ENCODE results near the gene SLC8A3.

SLC8A3 gene

DNA sequence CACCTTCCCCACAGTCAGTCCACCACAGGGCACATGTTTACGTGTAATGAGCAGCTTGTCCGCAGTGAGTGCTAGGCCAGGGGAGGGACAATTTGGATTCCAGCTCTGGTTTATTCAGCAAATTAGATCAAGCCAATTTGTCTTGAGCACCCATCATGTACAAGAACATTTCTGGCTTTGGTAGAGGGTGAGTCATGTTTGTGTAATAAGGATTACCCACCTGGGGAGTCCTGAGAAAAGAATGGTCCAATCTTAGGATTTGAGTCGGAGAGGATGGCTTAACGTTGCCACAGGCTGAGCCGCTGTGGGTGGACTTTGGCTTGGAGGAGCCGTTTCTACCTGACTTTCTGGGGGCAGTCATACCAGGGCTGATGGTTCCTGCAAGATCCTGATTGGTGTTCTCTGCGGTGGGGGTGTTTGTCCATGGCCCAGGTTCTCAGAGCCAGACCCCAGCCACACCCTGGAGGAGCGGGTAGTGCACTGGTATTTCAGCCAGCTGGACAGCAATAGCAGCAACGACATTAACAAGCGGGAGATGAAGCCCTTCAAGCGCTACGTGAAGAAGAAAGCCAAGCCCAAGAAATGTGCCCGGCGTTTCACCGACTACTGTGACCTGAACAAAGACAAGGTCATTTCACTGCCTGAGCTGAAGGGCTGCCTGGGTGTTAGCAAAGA, 165.8 kb downstream of the SLC8A3 start:
- no peak for DNase-seq

DNA sequence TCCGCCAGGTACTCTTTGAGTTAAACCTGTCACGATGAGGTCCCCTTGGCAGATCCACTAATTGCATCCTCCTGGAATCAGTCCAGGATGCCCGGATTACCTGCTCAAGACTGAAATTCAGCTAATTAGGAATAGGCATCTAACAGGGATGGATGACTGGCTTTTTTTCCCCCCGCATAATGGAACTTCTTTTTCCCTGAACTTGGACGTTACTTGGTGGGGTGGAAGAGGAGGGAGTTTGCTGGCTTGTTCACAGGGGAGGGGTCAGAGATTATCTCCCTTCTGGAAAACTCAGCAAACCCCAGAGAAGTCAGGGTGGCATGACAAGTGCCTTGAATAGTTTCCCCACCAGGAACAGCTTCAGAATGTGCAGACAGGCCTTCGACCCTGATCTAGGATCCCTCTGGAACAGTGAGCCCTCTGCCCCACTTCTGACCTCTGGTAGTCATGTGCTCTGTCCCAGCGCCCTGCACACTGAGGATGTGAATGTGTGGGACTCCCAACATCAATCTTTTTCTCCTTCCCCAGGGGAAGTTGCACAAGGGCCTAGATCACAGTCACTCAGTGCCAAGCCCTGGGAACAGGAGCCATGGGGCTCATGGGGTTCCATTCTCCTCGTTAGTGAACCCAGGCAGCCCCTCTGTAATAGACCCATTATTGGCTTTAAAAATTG, 167.1 kb downstream of the SLC8A3 start:
- DNase-seq: no peak

DNA sequence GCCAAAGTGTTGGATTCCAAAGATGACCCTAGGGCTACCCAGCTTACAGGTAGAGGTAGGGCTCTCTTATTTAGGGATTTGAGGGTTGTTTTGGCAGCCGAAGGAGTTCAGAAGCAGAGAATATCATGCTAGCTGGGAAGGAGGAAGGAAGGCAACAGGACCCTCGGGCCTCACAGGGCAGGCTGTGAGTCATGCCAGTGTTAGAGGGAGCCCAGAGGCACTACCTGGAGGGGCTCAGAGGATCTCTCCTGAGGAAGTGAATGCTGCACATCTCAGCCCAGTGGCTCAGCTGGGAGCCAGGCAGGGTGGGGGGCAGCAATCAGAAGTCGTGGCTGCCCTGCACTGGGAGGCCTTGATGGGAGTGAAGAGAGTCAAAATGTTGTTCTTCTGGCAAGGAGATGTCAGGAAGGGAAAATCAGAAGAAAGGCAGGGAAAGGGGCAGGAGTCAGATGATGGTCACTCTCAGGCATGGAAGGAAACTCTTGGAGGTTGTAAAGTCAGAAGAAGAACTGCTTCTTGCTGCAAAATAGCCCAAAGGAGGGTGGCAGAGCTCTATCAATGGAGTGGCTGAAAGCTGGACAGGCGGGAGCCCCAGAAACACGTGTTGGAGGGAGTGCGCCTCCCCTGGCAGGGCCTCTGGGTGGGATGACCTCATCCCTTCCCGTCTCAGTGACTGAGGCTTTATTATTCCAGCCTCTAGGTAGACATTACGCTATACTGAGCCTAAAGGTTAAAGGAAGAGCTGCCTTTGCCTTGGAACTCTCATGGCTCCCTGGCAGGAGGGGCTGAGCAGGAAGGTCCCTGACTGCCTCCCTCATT, 168.2 kb downstream of the SLC8A3 start:
- DNase-seq: no peak

DNA sequence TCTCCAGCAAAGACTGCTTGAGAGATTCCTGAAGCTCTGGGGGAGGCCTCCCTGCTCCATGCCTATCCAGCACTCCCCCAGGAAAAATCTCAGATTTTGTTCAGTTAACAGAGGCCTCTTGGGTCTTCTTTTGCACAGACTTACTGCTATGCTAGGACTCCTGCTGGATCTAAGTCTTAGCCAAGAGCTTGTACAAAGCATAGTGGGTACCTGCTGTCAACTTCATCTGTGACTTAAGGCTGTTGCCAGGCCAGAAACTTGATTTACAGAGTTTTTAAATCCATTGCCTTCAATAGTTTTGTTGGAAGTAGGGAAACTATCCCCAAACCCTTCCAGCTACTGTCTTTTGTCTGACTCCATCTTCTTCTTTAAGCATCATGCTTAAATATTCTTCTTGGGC, 169.1 kb downstream of the SLC8A3 start:
- no peak for DNase-seq

DNA sequence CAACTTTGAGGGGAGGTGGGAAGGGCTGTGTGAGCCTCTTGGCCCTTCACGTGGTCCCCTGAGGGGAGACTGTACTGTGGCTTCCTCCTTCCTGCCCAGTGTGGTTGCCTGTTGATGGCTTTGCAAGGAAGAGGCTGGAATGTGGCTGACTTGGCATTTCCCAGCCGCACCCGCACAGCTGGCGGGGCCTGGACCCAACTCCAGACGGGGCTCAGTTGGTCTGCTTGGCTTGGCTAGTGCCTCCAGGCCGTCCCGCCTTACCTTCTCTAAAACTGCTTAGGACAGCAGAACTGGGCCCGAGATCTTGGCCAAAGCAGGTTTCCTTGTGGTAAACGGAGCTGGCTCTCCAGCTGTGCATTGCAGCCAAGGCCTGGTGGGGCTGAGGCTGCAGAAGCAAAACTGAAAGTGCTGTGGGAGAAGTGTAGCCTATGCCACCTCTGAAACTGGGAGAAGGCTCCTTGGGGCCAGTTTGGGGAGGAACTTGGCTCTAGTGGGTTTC, 170.0 kb downstream of the SLC8A3 start:
- DNase-seq: no peak

DNA sequence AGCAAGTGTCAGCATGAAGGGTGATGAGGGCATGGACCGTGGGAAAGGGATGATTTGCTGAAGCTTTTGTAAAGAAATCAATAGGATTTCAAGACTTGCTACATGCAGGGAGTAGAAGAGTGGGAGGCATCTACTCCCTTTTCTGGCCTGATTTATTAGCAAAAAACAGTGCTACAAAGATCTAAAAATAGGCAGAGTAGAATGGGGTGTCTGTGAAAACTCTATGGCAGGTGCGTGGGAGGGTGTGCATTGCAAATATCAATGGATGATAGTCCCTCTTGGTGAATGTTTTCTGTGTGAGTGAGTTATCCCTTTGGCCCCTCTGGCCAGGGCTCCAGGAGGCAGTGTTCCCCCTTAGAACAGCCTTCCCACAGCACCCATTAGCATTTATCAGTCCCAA, 170.5 kb downstream of the SLC8A3 start:
- no peak for DNase-seq

DNA sequence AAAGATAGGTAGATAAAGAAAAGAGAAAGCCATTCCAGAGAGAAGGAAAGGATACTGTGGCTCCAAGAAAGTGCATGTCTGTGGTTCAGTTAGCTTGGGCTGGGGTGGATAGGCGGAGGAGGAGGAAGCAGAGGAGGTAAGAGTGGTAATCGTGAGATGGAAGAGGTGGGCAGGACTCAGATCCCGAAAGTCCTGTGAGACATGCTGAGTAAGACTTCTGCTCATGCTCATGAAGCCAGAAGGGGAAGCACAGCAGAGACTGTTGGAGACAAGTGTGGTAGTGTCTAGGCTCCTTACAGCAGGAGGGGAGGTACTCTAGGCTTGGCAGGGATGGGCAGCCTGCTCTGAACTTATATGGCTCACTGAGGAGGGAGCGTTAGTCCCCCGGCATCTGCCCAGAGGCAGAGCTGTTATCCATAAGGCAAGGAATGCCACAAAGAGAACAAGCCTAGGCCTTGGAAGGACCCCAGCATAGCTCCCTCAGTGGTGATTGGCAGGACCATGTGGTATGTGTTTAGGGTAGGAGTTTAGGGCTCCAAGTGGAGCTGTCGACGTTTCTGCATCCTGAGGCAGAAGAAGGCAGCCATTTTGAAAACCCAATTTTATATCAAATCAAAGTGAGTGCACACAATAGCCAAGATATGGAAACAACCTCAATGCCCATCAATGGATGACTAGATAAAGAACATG, 174.2 kb downstream of the SLC8A3 start:
- DNase-seq: no peak

DNA sequence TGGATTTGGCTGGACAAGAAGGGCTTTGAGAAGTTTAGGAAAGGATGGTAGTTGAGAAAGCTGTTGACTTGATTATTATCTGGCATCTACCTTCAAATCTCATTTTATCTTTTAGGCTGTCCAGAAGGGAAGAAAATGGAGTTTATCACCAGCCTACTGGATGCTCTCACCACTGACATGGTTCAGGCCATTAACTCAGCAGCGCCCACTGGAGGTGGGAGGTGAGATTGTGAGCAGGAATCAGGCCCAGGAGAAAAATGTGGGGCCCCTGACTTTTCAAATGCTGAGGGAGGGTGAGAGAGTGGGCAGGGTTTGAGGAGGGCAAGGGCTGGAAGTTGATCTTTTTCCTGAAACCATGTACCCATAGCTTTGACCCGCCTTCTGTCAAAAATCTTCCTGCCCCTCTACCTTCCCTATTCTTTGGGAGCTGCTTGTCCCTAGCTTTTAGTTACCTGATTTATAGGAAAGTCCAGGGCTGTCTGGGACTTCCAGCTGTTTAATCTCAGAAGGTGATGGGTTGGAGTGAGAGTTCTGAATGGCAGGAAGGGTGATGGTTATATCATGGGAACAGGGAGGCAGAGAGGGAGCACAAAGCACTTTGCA, 175.4 kb downstream of the SLC8A3 start:
- no peak for DNase-seq

DNA sequence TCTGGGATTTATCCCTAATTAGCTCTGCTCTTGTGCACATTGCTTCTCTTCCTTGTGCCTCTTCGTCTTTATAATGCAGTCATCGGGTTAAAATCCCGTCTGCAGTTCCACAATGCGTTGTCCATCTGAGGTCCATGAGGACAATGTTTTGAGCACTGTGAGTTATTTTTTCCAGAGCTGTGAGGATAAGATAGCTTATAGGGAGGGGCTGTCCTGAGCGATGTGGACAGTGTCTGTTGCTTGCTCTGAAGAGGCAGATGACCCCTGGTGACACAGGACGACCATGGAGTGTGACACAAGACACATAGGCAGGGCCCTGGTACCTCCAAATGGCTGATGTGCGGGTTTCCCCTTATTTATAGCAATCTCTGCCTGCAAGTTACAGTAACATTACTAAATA, 177.0 kb downstream of the SLC8A3 start:
- DNase-seq: no peak

DNA sequence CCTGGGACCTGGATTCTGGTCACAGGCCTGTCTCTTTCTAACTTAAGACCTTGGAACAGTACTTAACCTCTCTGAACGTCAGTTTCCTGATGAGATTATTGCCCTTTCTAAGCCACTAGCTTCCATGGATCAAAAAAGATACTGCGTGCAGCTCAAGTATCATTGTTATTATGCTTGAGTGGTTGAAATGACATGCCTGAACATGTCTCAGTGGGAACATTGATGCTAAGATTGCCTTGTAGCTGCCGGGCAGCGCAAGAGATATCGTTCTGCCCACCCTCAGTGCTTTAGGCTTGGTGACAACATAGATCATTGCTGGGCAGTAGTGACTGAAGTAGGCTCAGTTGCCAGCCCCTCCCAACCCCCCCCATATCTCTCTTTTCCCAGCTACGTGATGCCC, 177.7 kb downstream of the SLC8A3 start:
- no peak for DNase-seq

DNA sequence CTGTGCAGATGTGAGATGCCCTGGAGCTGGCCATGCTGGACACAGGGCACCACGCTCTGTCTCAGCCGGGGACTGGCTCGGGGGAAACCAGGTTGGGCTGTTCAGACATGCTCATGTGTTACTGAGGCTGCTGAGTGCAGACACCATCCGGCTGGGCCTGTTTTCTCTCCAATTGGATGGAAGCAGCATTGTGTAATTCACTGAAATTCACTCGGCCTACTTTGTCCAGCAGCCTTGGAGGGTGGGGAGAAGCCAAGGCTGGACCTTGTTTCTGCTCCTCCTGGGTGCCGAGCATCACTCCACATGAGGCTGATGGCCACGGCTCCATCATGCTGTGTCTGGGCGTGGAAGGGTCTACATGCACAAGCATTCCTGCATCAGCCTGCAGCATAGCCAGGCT, 178.8 kb downstream of the SLC8A3 start:
- DNase-seq: no peak

DNA sequence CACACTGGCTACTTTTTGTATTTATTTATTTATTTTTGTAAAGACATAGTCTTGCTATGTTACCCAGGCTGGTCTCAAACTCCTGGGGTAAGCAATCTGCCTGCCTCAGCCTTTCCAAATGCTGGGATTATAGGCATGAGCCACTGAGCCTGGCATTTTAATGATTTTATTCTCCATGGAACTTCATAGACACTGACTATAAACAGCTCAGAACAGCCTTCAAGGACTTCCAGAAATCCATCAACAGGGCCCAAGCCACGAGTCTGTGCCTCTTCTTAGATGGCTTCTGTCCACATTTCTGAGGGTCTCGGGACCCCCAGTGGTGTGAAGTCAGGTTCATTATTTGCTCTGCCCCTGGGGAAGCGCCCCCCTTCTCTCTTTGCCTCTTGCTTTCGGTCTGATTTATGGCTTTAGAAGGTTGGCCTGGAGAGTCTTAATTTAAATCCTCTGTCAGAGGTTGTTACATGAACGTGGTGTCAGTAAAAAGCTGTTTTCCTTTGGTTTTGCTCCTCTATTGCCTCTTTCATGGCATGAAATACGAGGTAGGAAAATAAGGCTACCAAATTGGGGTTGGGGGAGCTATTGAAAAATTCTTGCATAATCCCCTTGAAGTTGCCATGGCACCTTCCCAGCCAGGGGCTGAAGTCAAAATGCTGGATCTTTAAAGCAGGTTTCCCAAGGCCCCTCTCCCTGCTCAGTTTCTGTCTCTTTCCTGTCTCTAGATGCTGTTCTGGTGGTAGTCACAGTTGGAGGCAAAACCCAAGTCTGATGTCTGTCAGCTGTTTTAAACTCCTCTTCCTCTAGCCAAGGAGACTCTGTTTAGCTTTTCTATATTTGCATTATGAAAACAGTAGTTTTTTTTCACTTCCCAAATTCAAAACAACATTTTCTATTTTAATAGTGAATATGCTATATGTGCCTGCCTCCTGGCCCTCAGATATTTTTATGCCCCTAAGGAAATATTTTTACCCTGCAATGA, 180.2 kb downstream of the SLC8A3 start:
- DNase-seq: no peak

DNA sequence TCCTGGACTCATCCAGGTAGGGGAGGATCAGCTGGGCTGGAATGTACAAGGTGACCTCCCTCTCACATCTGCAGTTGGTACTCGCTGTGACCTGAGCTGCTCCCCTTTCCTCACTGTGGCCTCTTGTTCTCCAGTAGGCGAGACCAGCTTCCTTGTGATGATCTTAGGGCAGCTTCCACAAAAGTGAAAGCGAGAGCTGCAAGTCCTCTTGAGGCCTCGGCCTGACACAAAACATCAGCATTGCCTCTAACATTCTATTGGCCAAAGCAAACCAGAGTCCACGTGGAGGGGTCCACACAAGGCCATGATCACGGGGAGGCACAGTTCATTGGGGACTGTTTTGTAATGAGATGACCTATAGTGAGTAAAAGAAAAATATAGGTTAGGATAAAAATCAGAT, 182.1 kb downstream of the SLC8A3 start:
- DNase-seq: no peak

DNA sequence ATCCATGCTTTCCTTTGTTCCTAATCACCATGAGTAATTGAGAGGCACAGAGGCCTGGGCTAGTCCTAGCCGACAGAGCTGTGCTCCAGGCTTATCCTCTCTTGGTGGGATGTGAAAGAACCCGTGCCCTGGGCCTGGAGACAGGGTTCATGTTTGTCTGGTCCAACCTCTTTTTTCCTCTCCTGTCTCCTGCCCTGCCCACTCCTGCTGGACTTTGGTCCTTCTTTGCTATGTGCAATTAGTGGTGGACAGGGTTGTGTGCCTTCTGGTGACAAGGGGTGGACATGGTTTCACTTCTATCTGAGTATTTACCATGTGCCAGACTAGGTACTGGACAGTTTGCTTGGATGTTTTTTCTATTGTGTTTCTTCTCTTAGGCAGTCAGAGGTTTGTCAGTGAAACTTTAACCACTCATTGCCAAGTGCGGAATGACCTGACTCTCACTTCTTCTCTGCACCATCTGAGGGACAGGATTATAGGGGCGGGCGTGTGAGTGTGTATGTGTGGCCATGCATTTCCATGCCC, 183.4 kb downstream of the SLC8A3 start:
- DNase-seq: no peak

DNA sequence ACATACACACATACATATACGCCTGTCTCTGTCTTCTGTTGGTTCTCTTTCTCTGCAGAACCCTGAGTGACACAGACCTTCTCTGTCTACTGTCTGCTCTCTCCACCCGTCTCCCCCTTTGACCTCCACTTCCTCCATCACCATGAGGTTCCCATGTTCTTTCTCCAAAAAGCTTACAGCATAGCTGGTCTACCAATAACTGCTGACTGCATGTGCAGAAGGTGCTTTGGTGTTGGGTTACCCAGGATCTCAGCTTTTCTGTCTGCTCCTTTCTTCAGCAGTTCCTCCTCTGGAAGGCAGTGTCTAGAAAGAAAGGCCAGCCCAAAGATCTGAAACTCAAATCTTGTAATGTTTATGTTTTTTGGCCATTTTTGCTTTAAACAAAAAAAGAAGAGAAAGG, 184.0 kb downstream of the SLC8A3 start:
- no peak for DNase-seq

DNA sequence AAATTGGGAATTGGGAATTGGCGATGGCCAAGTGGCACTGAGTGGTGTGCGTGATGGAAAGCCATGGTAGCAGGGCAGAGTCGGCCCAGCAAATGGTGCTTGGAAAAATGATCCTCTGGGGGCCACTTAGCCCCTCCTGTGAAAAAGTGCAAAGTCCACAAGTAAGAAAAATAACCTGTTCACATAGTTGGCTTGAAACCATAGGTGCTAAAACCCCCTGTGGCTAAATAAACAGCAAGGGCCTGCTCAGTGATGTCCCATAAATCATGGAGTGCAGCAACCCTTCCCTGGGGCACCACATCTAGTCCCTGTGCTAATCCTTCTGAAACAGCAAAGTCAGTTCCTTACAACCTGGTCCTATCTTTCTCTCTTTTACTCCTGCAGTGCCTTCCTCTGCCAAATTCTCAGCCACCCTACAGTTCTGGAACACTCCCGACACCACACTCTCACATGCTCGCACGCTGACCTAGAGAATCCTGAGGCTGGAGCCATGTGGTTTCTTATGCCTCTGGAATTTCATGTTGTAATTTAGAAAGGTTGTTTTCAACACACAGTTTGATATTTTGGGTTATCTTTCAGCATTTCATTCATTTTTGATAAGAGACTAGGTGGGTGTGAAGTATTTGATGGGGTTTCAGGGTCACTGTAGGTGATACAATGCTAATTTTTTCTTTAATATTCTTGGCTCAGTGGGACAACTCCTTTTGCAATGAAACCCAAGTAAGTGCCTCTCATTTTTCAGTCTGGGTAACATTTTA, 186.0 kb downstream of the SLC8A3 start:
- no peak for DNase-seq

DNA sequence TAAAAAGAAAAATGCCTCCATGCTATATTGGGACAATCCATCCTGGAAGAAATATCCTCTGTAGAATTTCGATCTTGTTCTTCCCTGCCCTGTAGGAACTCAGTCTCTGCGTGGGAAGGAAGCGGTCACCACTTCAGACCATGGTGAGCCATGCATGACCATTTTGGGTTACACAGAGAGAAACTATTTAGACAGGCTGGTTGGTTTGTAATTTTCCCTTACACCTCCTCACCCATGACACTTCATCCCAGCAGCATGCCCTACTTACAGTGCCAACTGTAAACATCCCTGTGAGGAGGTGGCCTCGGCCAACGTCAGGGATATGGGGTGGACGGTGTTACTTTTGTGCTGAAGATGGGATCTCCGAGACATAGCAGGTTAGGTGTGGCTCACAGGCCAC, 188.2 kb downstream of the SLC8A3 start:
- DNase-seq: no peak

DNA sequence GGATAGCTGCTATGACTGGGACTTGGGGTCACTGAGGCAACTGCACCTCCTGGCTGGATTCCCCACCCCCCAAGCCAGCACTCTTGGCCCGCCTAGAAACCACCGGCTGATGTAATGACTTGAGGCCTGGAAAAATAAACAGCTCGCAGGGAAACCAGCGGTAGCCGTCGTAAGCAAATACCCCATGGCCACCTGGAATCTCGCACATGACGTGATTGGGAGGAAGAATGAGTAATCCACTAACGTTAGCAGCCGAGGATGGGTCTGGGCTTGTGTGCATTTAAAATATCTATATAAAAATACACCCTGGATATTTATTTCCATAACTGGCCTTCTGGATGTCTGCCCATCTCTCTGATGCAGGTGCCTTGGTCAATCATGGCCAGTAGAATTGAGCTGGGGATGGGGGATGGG, 189.5 kb downstream of the SLC8A3 start:
- no peak for DNase-seq

DNA sequence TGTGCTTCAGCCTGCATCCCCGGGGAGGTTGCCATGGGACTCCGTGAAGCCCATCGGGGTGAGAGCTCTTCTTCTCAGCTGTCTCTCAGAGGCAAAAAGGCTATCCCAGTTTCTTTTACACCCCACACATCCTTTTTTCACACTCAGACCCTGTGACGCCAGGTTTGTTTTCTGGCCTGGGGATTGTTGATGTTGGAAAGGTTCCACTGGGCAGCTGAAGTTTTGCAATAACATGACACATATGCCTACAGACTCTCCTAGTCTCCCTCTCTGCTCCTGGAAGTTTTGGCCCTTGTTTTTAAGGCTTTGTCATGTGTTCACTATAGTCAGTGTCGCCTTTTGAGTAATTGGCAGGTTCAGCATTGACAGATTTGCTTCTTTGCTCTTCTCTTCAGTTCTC, 190.9 kb downstream of the SLC8A3 start:
- DNase-seq: no peak

DNA sequence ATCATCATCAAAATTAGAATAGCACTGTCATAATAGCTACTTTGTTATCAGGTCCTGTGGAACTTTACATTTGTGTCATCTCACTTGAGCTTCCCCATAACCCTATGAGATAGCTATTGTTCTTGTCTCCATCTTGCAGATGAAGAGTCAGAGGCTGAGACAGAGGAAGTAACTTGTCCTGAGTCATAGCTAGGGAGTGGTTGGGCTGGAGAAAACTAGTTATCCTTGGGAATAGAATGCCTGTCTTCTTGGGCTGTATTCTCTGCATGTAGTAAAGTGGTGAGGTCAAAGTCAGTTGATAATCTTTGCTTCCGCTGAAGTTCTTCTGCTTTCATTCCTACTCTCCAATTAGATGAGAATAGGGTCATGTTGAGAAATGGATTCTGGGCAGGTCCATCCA, 192.5 kb downstream of the SLC8A3 start:
- no peak for DNase-seq
